Breast epithelium (tissue), 4 donors: ENCODE data around the gene DOK4. TPM values are rescaled to one million over a fixed set of nuclear protein-coding genes. Genes with fewer than 3 reads are reported as not detected.

ENCODE experiments used
- DNase-seq, 2 donors: peaks; one replicate each; pipeline ENCODE4 v3.0.0-alpha.2; 2019; ENCODE audit warnings: low spot score in 2 of 2
- H3K27ac ChIP-seq, 2 donors: fragments of 200-600 bp; sonication (generic) in 1 of 2; one replicate each; pipeline ENCODE4 v1.5.1; 2016 to 2019; ENCODE audit warnings: mild to moderate bottlenecking in 1 of 2
- H3K27me3 ChIP-seq, 2 donors: fragments of 200-600 bp; sonication (generic) in 1 of 2; one replicate each; pipeline versions ENCODE4 v1.5.1 to v1.6.0; 2017 to 2019; ENCODE audit warnings: control low read depth in 1 of 2, mild to moderate bottlenecking in 1 of 2
- H3K36me3 ChIP-seq: fragments of 200-600 bp; one replicate; pipeline ENCODE4 v1.5.1; 2019
- H3K4me1 ChIP-seq, 2 donors: fragments of 200-600 bp; sonication (generic); one replicate each; pipeline ENCODE4 v1.5.1; 2016 to 2019; ENCODE audit warnings: control low read depth in 1 of 2
- H3K4me3 ChIP-seq, 3 donors: fragments of 200-600 bp; sonication (generic); 1 replicate in 2 of 3; 2 replicates in 1 of 3; pipeline ENCODE4 v1.5.1; 2016 to 2019; ENCODE audit warnings: mild to moderate bottlenecking in 3 of 3, moderate library complexity in 2 of 3
- H3K9me3 ChIP-seq, 2 donors: fragments of 200-600 bp; sonication (generic) in 1 of 2; one replicate each; pipeline ENCODE4 v1.5.1; 2016 to 2019; ENCODE audit warnings: control low read depth in 1 of 2
- POLR2A ChIP-seq: fragments of 450-650 bp; IDR thresholded peaks from one replicate; pipeline ENCODE4 v1.6.1; 2016; ENCODE audit warnings: antibody characterized with exemption, mild to moderate bottlenecking, moderate library complexity
- POLR2AphosphoS5 ChIP-seq, 3 donors: sonication (generic); formaldehyde crosslinking; IDR thresholded peaks; one replicate each; pipeline ENCODE4 v1.6.1; 2017; ENCODE audit warnings: antibody characterized with exemption in 3 of 3
- intact Hi-C: fragments of 100-400 bp; cut with DNase I; formaldehyde crosslinking; loops from one replicate; pipeline ENCODE4 v1.15.1; 2023; ENCODE audit warnings: low total_unique reads
- total RNA-seq, 3 donors: library from RNA; depleted of rRNA; stranded (reverse); fragments of >200 nt; gene quantifications; one replicate each; pipeline ENCODE4 v1.1.0, GENCODE V29; 2016
- TF ChIP-seq, protein P1 (sequence below), 3 donors: fragments of 450-650 bp; IDR thresholded peaks; one replicate each; pipeline ENCODE4 v1.5.1; 2016 to 2017; ENCODE audit warnings: antibody characterized with exemption in 3 of 3, mild to moderate bottlenecking in 3 of 3, moderate library complexity in 3 of 3

DOK4 gene
- total RNA-seq, 3 donors from 2014 or later = 13.1 to 20.3 (median 17.6) TPM

- Histone ChIP-seq H3K36me3 (no peaks in the 10 kb centered on the region), H3K27me3 (no peaks in the 10 kb centered on the region), H3K4me3 (peak overlapping the region; percentile 44 to 68 (median 47)), H3K27ac (peak overlapping the region in 1 of 2 donors; percentile 70), H3K4me1 (peaks cover 0 to 12% of the 10 kb centered on the region in 2 donors), H3K9me3 (no peaks in the 10 kb centered on the region)
- peak in 1 of 2 donors; percentile 44 for DNase-seq
- no peak for TF ChIP-seq POLR2A
- TF ChIP-seq, protein P1, sequence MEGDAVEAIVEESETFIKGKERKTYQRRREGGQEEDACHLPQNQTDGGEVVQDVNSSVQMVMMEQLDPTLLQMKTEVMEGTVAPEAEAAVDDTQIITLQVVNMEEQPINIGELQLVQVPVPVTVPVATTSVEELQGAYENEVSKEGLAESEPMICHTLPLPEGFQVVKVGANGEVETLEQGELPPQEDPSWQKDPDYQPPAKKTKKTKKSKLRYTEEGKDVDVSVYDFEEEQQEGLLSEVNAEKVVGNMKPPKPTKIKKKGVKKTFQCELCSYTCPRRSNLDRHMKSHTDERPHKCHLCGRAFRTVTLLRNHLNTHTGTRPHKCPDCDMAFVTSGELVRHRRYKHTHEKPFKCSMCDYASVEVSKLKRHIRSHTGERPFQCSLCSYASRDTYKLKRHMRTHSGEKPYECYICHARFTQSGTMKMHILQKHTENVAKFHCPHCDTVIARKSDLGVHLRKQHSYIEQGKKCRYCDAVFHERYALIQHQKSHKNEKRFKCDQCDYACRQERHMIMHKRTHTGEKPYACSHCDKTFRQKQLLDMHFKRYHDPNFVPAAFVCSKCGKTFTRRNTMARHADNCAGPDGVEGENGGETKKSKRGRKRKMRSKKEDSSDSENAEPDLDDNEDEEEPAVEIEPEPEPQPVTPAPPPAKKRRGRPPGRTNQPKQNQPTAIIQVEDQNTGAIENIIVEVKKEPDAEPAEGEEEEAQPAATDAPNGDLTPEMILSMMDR (IDR thresholded peaks at IDR 0.05) = no peak
- TF ChIP-seq POLR2AphosphoS5 (IDR thresholded peaks at IDR 0.05) = no peak
- intact Hi-C loops = no loop called here
Observed at GRCh38 chr16:57478396-57479204, 7.7 kb downstream of the DOK4 start.

DNA sequence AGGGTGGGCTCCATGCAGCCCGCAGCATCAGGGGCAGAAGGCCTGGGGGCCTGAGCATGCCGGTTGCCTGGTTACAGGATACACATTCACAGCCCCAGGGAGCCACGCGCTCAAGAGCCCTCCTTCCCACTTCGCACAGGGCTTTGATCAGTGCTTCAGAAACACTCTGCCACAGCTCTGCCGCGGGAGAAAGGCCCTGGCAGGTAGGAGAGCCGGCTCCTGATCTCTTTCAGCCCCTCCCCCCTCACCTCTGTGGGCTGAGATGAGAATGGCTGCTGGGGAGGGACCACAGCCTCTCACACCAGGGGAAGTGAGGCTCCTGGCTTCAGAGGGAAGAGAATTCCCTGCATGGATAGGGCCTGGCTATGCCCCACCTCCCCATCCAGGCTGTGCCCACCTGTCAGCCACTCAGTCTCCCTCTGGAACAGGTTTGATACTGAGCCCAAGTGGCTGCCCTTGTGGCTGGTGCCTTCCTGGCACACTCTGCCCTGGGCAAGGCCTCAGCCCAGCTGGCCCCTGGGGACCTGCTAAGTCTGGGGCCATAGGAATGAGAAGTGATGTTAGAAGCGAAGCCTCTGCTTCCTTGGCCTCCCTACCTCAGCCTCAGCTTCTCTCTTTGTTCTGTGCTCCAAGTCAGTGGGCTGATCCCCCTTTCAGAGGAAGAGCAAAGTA, 8.6 kb downstream of the DOK4 start:
- intact Hi-C loops = no loop called here

GRCh38 chr16:57476546-57477410, 9.5 kb downstream of the DOK4 start:
- Histone ChIP-seq H3K4me3 (no peak overlapping the region), H3K36me3 (no peaks in the 10 kb centered on the region), H3K9me3 (no peaks in the 10 kb centered on the region), H3K4me1 (peaks cover 0 to 12% of the 10 kb centered on the region in 2 donors), H3K27ac (peak overlapping the region in 1 of 2 donors; percentile 52), H3K27me3 (no peaks in the 10 kb centered on the region)
- TF ChIP-seq POLR2A = no peak
- TF ChIP-seq, protein P1 (IDR thresholded peaks at IDR 0.05) = no peak
- intact Hi-C loops = no loop called here
- DNase-seq = peak in 1 of 2 donors; percentile 31

More for the DNA sequence above, 8.6 kb downstream of the DOK4 start:
- Histone ChIP-seq H3K36me3 (no peaks in the 10 kb centered on the region), H3K4me3 (no peak overlapping the region), H3K27ac (no peak overlapping the region), H3K4me1 (peaks cover 0 to 12% of the 10 kb centered on the region in 2 donors), H3K9me3 (no peaks in the 10 kb centered on the region), H3K27me3 (no peaks in the 10 kb centered on the region)
- DNase-seq = peak in 1 of 2 donors; percentile 28
- TF ChIP-seq POLR2AphosphoS5 (IDR thresholded peaks at IDR 0.05) = no peak
- no peak for TF ChIP-seq POLR2A
- TF ChIP-seq, protein P1 (IDR thresholded peaks at IDR 0.05) = no peak

GRCh38 chr16:57475711-57476339, 10.5 kb downstream of the DOK4 start:
- Histone ChIP-seq H3K27ac (peak overlapping the region in 1 of 2 donors; percentile 52), H3K4me3 (no peak overlapping the region), H3K9me3 (no peaks in the 10 kb centered on the region), H3K36me3 (no peaks in the 10 kb centered on the region), H3K4me1 (peaks cover 0 to 12% of the 10 kb centered on the region in 2 donors), H3K27me3 (no peaks in the 10 kb centered on the region)
- TF ChIP-seq POLR2AphosphoS5 (IDR thresholded peaks at IDR 0.05) (no peak), POLR2A (no peak)
- TF ChIP-seq, protein P1 (IDR thresholded peaks at IDR 0.05) = no peak
- intact Hi-C loops = no loop called here
- DNase-seq = peak in 1 of 2 donors; percentile 46
